NCI-H1436 (cell line): ENCODE measurements around the gene SIL1.
"Not testable (repeated sequence)": the region's sequence is repeated elsewhere in the genome, so short reads cannot be mapped to it uniquely, and the experiment has no call there.

ENCODE experiments used
- DNase-seq: peaks from one replicate; lab custom pipeline; 2025; lab: John Stamatoyannopoulos, UW

The SIL1 gene

GRCh38 chr5:139105621-139106071 is 92.5 kb downstream of the SIL1 start:
- peak; percentile 69 for DNase-seq

GRCh38 chr5:139104577-139105276 is 93.4 kb downstream of the SIL1 start:
- DNase-seq: no peak

- no peak for DNase-seq
Observed at GRCh38 chr5:139103762-139104161, 94.4 kb downstream of the SIL1 start.

- DNase-seq: no peak
Observed at GRCh38 chr5:139100825-139101224, 97.3 kb downstream of the SIL1 start.

GRCh38 chr5:139094154-139095131 is 103.7 kb downstream of the SIL1 start:
- no peak for DNase-seq

- no peak for DNase-seq
Observed at GRCh38 chr5:139092741-139093343, 105.3 kb downstream of the SIL1 start.

GRCh38 chr5:139091439-139092156 is 106.6 kb downstream of the SIL1 start:
- DNase-seq: peak; percentile 29

- DNase-seq: no peak
Observed at GRCh38 chr5:139090581-139090980, 107.6 kb downstream of the SIL1 start.

GRCh38 chr5:139088024-139088423 is 110.1 kb downstream of the SIL1 start:
- DNase-seq: no peak

GRCh38 chr5:139082813-139083498 is 115.2 kb downstream of the SIL1 start:
- no peak for DNase-seq

GRCh38 chr5:139079991-139080610 is 118.1 kb downstream of the SIL1 start:
- no peak for DNase-seq

GRCh38 chr5:139079225-139079990 is 118.8 kb downstream of the SIL1 start:
- DNase-seq: peak; percentile 18

GRCh38 chr5:139078345-139078744 is 119.8 kb downstream of the SIL1 start:
- no peak for DNase-seq

- DNase-seq: no peak
Observed at GRCh38 chr5:139077899-139078298, 120.3 kb downstream of the SIL1 start.

GRCh38 chr5:139076111-139076510 is 122.1 kb downstream of the SIL1 start:
- no peak for DNase-seq

- DNase-seq: no peak
Observed at GRCh38 chr5:139075066-139076050, 122.8 kb downstream of the SIL1 start.

GRCh38 chr5:139073956-139074355 is 124.2 kb downstream of the SIL1 start:
- DNase-seq: not testable (repeated sequence)

GRCh38 chr5:139068494-139069151 is 129.5 kb downstream of the SIL1 start:
- DNase-seq: no peak
